Activated naive CD8-positive, alpha-beta T cell (primary cell): ENCODE results near the gene TBXA2R.

Experiments
- H3K27ac Mint-ChIP-seq: one replicate; pipeline ENCODE4 v1.8.0; 2021; ENCODE audit warnings: mixed read lengths
- H3K27me3 Mint-ChIP-seq: one replicate; pipeline ENCODE4 v1.8.0; 2021; ENCODE audit warnings: mixed read lengths
- H3K36me3 Mint-ChIP-seq: one replicate; pipeline ENCODE4 v1.8.0; 2021; ENCODE audit warnings: mixed read lengths
- H3K4me1 Mint-ChIP-seq: one replicate; pipeline ENCODE4 v1.8.0; 2021; ENCODE audit warnings: low read depth, mixed read lengths
- H3K4me3 Mint-ChIP-seq: one replicate; pipeline ENCODE4 v1.8.0; 2021; ENCODE audit warnings: mild to moderate bottlenecking, mixed read lengths
- H3K9me3 Mint-ChIP-seq: one replicate; pipeline ENCODE4 v1.8.0; 2021; ENCODE audit warnings: low read depth, mixed read lengths

TBXA2R gene

GRCh38 chr19:3554254-3555083, 52.2 kb downstream of the TBXA2R start:
- H3K36me3 Mint-ChIP-seq: no peaks in the 10 kb centered on the region
- H3K9me3 Mint-ChIP-seq: no peaks in the 10 kb centered on the region
- H3K4me1 Mint-ChIP-seq: peaks cover 34% of the 10 kb centered on the region
- peak overlapping the region; percentile 99 for H3K4me3 Mint-ChIP-seq
- H3K27ac Mint-ChIP-seq: peak overlapping the region; percentile 85
- no peaks in the 10 kb centered on the region for H3K27me3 Mint-ChIP-seq

- Mint-ChIP-seq H3K27ac (no peak overlapping the region), H3K27me3 (no peaks in the 10 kb centered on the region), H3K4me1 (peaks cover 29% of the 10 kb centered on the region), H3K36me3 (no peaks in the 10 kb centered on the region), H3K4me3 (peak overlapping the region; percentile 44), H3K9me3 (no peaks in the 10 kb centered on the region)
These were observed 54.9 kb downstream of the TBXA2R start for GRCh38 chr19:3551792-3552095.

GRCh38 chr19:3550947-3551791, 55.5 kb downstream of the TBXA2R start:
- H3K27me3 Mint-ChIP-seq: no peaks in the 10 kb centered on the region
- no peaks in the 10 kb centered on the region for H3K36me3 Mint-ChIP-seq
- no peaks in the 10 kb centered on the region for H3K9me3 Mint-ChIP-seq
- H3K27ac Mint-ChIP-seq: no peak overlapping the region
- H3K4me1 Mint-ChIP-seq: peaks cover 27% of the 10 kb centered on the region
- peak overlapping the region; percentile 44 for H3K4me3 Mint-ChIP-seq

GRCh38 chr19:3549816-3550215, 56.9 kb downstream of the TBXA2R start:
- Mint-ChIP-seq H3K36me3 (no peaks in the 10 kb centered on the region), H3K9me3 (no peaks in the 10 kb centered on the region), H3K27ac (no peak overlapping the region), H3K4me3 (no peak overlapping the region), H3K27me3 (no peaks in the 10 kb centered on the region), H3K4me1 (peaks cover 24% of the 10 kb centered on the region)

GRCh38 chr19:3548606-3549005, 58.1 kb downstream of the TBXA2R start:
- no peaks in the 10 kb centered on the region for H3K9me3 Mint-ChIP-seq
- H3K4me3 Mint-ChIP-seq: no peak overlapping the region

GRCh38 chr19:3547767-3548282, 58.9 kb downstream of the TBXA2R start:
- H3K4me3 Mint-ChIP-seq: no peak overlapping the region
- peaks cover 15% of the 10 kb centered on the region for H3K4me1 Mint-ChIP-seq
- no peak overlapping the region for H3K27ac Mint-ChIP-seq
- H3K27me3 Mint-ChIP-seq: no peaks in the 10 kb centered on the region
- H3K36me3 Mint-ChIP-seq: no peaks in the 10 kb centered on the region
- H3K9me3 Mint-ChIP-seq: no peaks in the 10 kb centered on the region

More at GRCh38 chr19:3548606-3549005, 58.1 kb downstream of the TBXA2R start:
- peaks cover 18% of the 10 kb centered on the region for H3K4me1 Mint-ChIP-seq
- H3K27ac Mint-ChIP-seq: no peak overlapping the region
- H3K27me3 Mint-ChIP-seq: no peaks in the 10 kb centered on the region
- H3K36me3 Mint-ChIP-seq: no peaks in the 10 kb centered on the region

GRCh38 chr19:3547301-3547731, 59.4 kb downstream of the TBXA2R start:
- H3K27ac Mint-ChIP-seq: no peak overlapping the region
- H3K4me3 Mint-ChIP-seq: no peak overlapping the region
- no peaks in the 10 kb centered on the region for H3K36me3 Mint-ChIP-seq
- no peaks in the 10 kb centered on the region for H3K27me3 Mint-ChIP-seq
- H3K9me3 Mint-ChIP-seq: no peaks in the 10 kb centered on the region
- H3K4me1 Mint-ChIP-seq: peaks cover 15% of the 10 kb centered on the region

- Mint-ChIP-seq H3K27ac (no peak overlapping the region), H3K36me3 (no peaks in the 10 kb centered on the region), H3K9me3 (no peaks in the 10 kb centered on the region), H3K4me3 (no peak overlapping the region), H3K27me3 (no peaks in the 10 kb centered on the region), H3K4me1 (peaks cover 9% of the 10 kb centered on the region)
These were observed 60.6 kb downstream of the TBXA2R start for GRCh38 chr19:3546119-3546518.

GRCh38 chr19:3545669-3546034, 61.0 kb downstream of the TBXA2R start:
- no peaks in the 10 kb centered on the region for H3K27me3 Mint-ChIP-seq

GRCh38 chr19:3544742-3545668, 61.7 kb downstream of the TBXA2R start:
- H3K27me3 Mint-ChIP-seq: no peaks in the 10 kb centered on the region
- peak overlapping the region; percentile 28 for H3K27ac Mint-ChIP-seq
- no peaks in the 10 kb centered on the region for H3K9me3 Mint-ChIP-seq
- no peaks in the 10 kb centered on the region for H3K36me3 Mint-ChIP-seq
- no peak overlapping the region for H3K4me3 Mint-ChIP-seq
- peaks cover 9% of the 10 kb centered on the region for H3K4me1 Mint-ChIP-seq

More at GRCh38 chr19:3545669-3546034, 61.0 kb downstream of the TBXA2R start:
- H3K36me3 Mint-ChIP-seq: no peaks in the 10 kb centered on the region
- H3K9me3 Mint-ChIP-seq: no peaks in the 10 kb centered on the region
- H3K4me3 Mint-ChIP-seq: no peak overlapping the region
- peaks cover 9% of the 10 kb centered on the region for H3K4me1 Mint-ChIP-seq
- H3K27ac Mint-ChIP-seq: no peak overlapping the region
